ENCODE data around the gene TBP.

Gene TBP

GRCh38 chr6:170509723-170510018, 44.5 kb upstream of the TBP start:
- no peaks in the 10 kb centered on the region for H3K27me3 ChIP-seq (replicated peaks; ENCODE audit: control insufficient read depth, insufficient read depth, low read length)
- DNase-seq (ENCODE audit: extremely low read depth, insufficient read length) = no peak
- TF ChIP-seq CTCF (IDR thresholded peaks at IDR 0.05; ENCODE audit: insufficient read depth, low read length, poor library complexity, severe bottlenecking) = no peak
- no peak overlapping the region for H3K4me3 ChIP-seq (replicated peaks; ENCODE audit: low read depth, low read length)
- no peaks in the 10 kb centered on the region for H3K36me3 ChIP-seq (ENCODE audit: control insufficient read depth, insufficient read depth, low read length)

- no peaks in the 10 kb centered on the region for H3K36me3 ChIP-seq (ENCODE audit: control insufficient read depth, insufficient read depth, low read length)
- H3K27me3 ChIP-seq (replicated peaks; ENCODE audit: control insufficient read depth, insufficient read depth, low read length) = no peaks in the 10 kb centered on the region
- DNase-seq (ENCODE audit: extremely low read depth, insufficient read length) = no peak
- no peak for TF ChIP-seq CTCF (IDR thresholded peaks at IDR 0.05; ENCODE audit: insufficient read depth, low read length, poor library complexity, severe bottlenecking)
- no peak overlapping the region for H3K4me3 ChIP-seq (replicated peaks; ENCODE audit: low read depth, low read length)
These were observed 43.5 kb upstream of the TBP start for GRCh38 chr6:170510631-170511030.

GRCh38 chr6:170512249-170512648, 41.9 kb upstream of the TBP start:
- DNase-seq (ENCODE audit: extremely low read depth, insufficient read length) = no peak
- Histone ChIP-seq H3K4me3 (replicated peaks; ENCODE audit: low read depth, low read length) (no peak overlapping the region), H3K36me3 (ENCODE audit: control insufficient read depth, insufficient read depth, low read length) (no peaks in the 10 kb centered on the region), H3K27me3 (replicated peaks; ENCODE audit: control insufficient read depth, insufficient read depth, low read length) (no peaks in the 10 kb centered on the region)
- TF ChIP-seq CTCF (IDR thresholded peaks at IDR 0.05; ENCODE audit: insufficient read depth, low read length, poor library complexity, severe bottlenecking) = no peak

- no peaks in the 10 kb centered on the region for H3K36me3 ChIP-seq (ENCODE audit: control insufficient read depth, insufficient read depth, low read length)
- TF ChIP-seq CTCF (IDR thresholded peaks at IDR 0.05; ENCODE audit: insufficient read depth, low read length, poor library complexity, severe bottlenecking) = no peak
- H3K4me3 ChIP-seq (replicated peaks; ENCODE audit: low read depth, low read length) = no peak overlapping the region
- no peaks in the 10 kb centered on the region for H3K27me3 ChIP-seq (replicated peaks; ENCODE audit: control insufficient read depth, insufficient read depth, low read length)
- DNase-seq (ENCODE audit: extremely low read depth, insufficient read length) = no peak
These were observed 39.3 kb upstream of the TBP start for GRCh38 chr6:170514908-170515307.

GRCh38 chr6:170516783-170517616, 37.2 kb upstream of the TBP start:
- no peaks in the 10 kb centered on the region for H3K27me3 ChIP-seq (replicated peaks; ENCODE audit: control insufficient read depth, insufficient read depth, low read length)
- TF ChIP-seq CTCF (IDR thresholded peaks at IDR 0.05; ENCODE audit: insufficient read depth, low read length, poor library complexity, severe bottlenecking) = peak; percentile 80
- peak; percentile 43 for DNase-seq (ENCODE audit: extremely low read depth, insufficient read length)
- no peaks in the 10 kb centered on the region for H3K36me3 ChIP-seq (ENCODE audit: control insufficient read depth, insufficient read depth, low read length)
- H3K4me3 ChIP-seq (replicated peaks; ENCODE audit: low read depth, low read length) = no peak overlapping the region

Data from GM06990 (cell line).